ENCODE data around the gene CIZ1.
A peak's percentile ranks its signal among the peaks of the same experiment; 100 is the strongest.

CIZ1 gene

GRCh38 chr9:128218172-128218517 is 26.8 kb upstream of the CIZ1 start:
- no peaks in the 10 kb centered on the region for H3K9me3 ChIP-seq (ENCODE audit: control insufficient read depth, insufficient read depth, low read length)
- no peaks in the 10 kb centered on the region; the same call in 1 of the 2 replicates for H3K36me3 ChIP-seq (ENCODE audit: insufficient read depth, low read length)
- peaks cover 14% of the 10 kb centered on the region; the same call in 1 of the 2 replicates for H3K4me1 ChIP-seq (ENCODE audit: insufficient read depth, low read length)
- peak overlapping the region; percentile 38; the same call in 1 of the 2 replicates for H3K9ac ChIP-seq (ENCODE audit: low read depth, low read length)

- no peaks in the 10 kb centered on the region for H3K9me3 ChIP-seq (ENCODE audit: control insufficient read depth, insufficient read depth, low read length)
- H3K36me3 ChIP-seq (ENCODE audit: insufficient read depth, low read length): no peaks in the 10 kb centered on the region
- H3K9ac ChIP-seq (ENCODE audit: low read depth, low read length): no peak overlapping the region
- peaks cover 14% of the 10 kb centered on the region; the same call in 1 of the 2 replicates for H3K4me1 ChIP-seq (ENCODE audit: insufficient read depth, low read length)
These were observed 25.6 kb upstream of the CIZ1 start for GRCh38 chr9:128216781-128217553.

GRCh38 chr9:128215491-128216409 is 24.4 kb upstream of the CIZ1 start:
- H3K9me3 ChIP-seq (ENCODE audit: control insufficient read depth, insufficient read depth, low read length): no peaks in the 10 kb centered on the region
- peaks cover 14% of the 10 kb centered on the region; the same call in 1 of the 2 replicates for H3K4me1 ChIP-seq (ENCODE audit: insufficient read depth, low read length)
- no peaks in the 10 kb centered on the region for H3K36me3 ChIP-seq (ENCODE audit: insufficient read depth, low read length)
- no peak overlapping the region for H3K9ac ChIP-seq (ENCODE audit: low read depth, low read length)

- Histone ChIP-seq H3K9ac (ENCODE audit: low read depth, low read length) (no peak overlapping the region), H3K36me3 (ENCODE audit: insufficient read depth, low read length) (no peaks in the 10 kb centered on the region), H3K9me3 (ENCODE audit: control insufficient read depth, insufficient read depth, low read length) (no peaks in the 10 kb centered on the region), H3K4me1 (ENCODE audit: insufficient read depth, low read length) (peaks cover 14% of the 10 kb centered on the region; the same call in 1 of the 2 replicates)
These were observed 23.5 kb upstream of the CIZ1 start for GRCh38 chr9:128214571-128215490.

GRCh38 chr9:128213746-128214497 is 22.6 kb upstream of the CIZ1 start:
- Histone ChIP-seq H3K36me3 (ENCODE audit: insufficient read depth, low read length) (no peaks in the 10 kb centered on the region), H3K4me1 (ENCODE audit: insufficient read depth, low read length) (peaks cover 14% of the 10 kb centered on the region; the same call in 1 of the 2 replicates), H3K9me3 (ENCODE audit: control insufficient read depth, insufficient read depth, low read length) (no peaks in the 10 kb centered on the region), H3K9ac (ENCODE audit: low read depth, low read length) (no peak overlapping the region)

- H3K36me3 ChIP-seq (ENCODE audit: insufficient read depth, low read length): no peaks in the 10 kb centered on the region
- H3K9ac ChIP-seq (ENCODE audit: low read depth, low read length): no peak overlapping the region
- H3K4me1 ChIP-seq (ENCODE audit: insufficient read depth, low read length): peaks cover 10% of the 10 kb centered on the region; the same call in 1 of the 2 replicates
- H3K9me3 ChIP-seq (ENCODE audit: control insufficient read depth, insufficient read depth, low read length): no peaks in the 10 kb centered on the region
These were observed 20.6 kb upstream of the CIZ1 start for GRCh38 chr9:128211981-128212281.

- Histone ChIP-seq H3K4me1 (ENCODE audit: insufficient read depth, low read length) (peaks cover 10% of the 10 kb centered on the region; the same call in 1 of the 2 replicates), H3K36me3 (ENCODE audit: insufficient read depth, low read length) (no peaks in the 10 kb centered on the region), H3K9me3 (ENCODE audit: control insufficient read depth, insufficient read depth, low read length) (no peaks in the 10 kb centered on the region), H3K9ac (ENCODE audit: low read depth, low read length) (no peak overlapping the region)
These were observed 20.0 kb upstream of the CIZ1 start for GRCh38 chr9:128211186-128211980.

- H3K4me1 ChIP-seq (ENCODE audit: insufficient read depth, low read length): peaks cover 4% of the 10 kb centered on the region; the same call in 1 of the 2 replicates
- no peaks in the 10 kb centered on the region for H3K36me3 ChIP-seq (ENCODE audit: insufficient read depth, low read length)
These were observed 17.7 kb upstream of the CIZ1 start for GRCh38 chr9:128208946-128209669.

GRCh38 chr9:128208386-128208785 is 17.0 kb upstream of the CIZ1 start:
- H3K4me1 ChIP-seq (ENCODE audit: insufficient read depth, low read length): peaks cover 4% of the 10 kb centered on the region; the same call in 1 of the 2 replicates
- H3K36me3 ChIP-seq (ENCODE audit: insufficient read depth, low read length): no peaks in the 10 kb centered on the region
- H3K9ac ChIP-seq (ENCODE audit: low read depth, low read length): no peak overlapping the region
- no peaks in the 10 kb centered on the region for H3K9me3 ChIP-seq (ENCODE audit: control insufficient read depth, insufficient read depth, low read length)

More at GRCh38 chr9:128208946-128209669, 17.7 kb upstream of the CIZ1 start:
- Histone ChIP-seq H3K9me3 (ENCODE audit: control insufficient read depth, insufficient read depth, low read length) (no peaks in the 10 kb centered on the region), H3K9ac (ENCODE audit: low read depth, low read length) (no peak overlapping the region)

- Histone ChIP-seq H3K4me1 (ENCODE audit: insufficient read depth, low read length) (peaks cover 11% of the 10 kb centered on the region), H3K9ac (ENCODE audit: low read depth, low read length) (no peak overlapping the region)
These were observed 15.8 kb upstream of the CIZ1 start for GRCh38 chr9:128206916-128207910.

GRCh38 chr9:128206484-128206883 is 15.1 kb upstream of the CIZ1 start:
- Histone ChIP-seq H3K9ac (ENCODE audit: low read depth, low read length) (no peak overlapping the region), H3K9me3 (ENCODE audit: control insufficient read depth, insufficient read depth, low read length) (no peaks in the 10 kb centered on the region), H3K36me3 (ENCODE audit: insufficient read depth, low read length) (no peaks in the 10 kb centered on the region), H3K4me1 (ENCODE audit: insufficient read depth, low read length) (peaks cover 16% of the 10 kb centered on the region)

More at GRCh38 chr9:128206916-128207910, 15.8 kb upstream of the CIZ1 start:
- H3K9me3 ChIP-seq (ENCODE audit: control insufficient read depth, insufficient read depth, low read length): no peaks in the 10 kb centered on the region
- H3K36me3 ChIP-seq (ENCODE audit: insufficient read depth, low read length): no peaks in the 10 kb centered on the region
